B cell (primary cell): ENCODE data around the gene EYS. TPM values are rescaled to one million over a fixed set of nuclear protein-coding genes. Genes with fewer than 3 reads are reported as not detected.

ENCODE experiments used
- ATAC-seq: fragments of 200-7000 bp; cut with Tn5 transposase; one replicate; pipeline ENCODE4 v1.10.0; 2021; ENCODE audit warnings: low read depth, mild to moderate bottlenecking, moderate number of reproducible peaks, moderate library complexity
- CTCF ChIA-PET: fragments of 350-600 bp; sonication (Branson Sonifier 250); formaldehyde crosslinking; loops from one replicate; lab custom pipeline; 2021; ENCODE audit warnings: antibody characterized with exemption, inconsistent platforms; lab: Charles Lee
- POLR2A ChIA-PET: fragments of 350-600 bp; sonication (Branson Sonifier 250); formaldehyde crosslinking; loops from one replicate; lab custom pipeline; 2021; ENCODE audit warnings: antibody characterized with exemption; lab: Charles Lee
- DNase-seq: peaks from one replicate; pipeline ENCODE4 v3.0.0; 2013
- H2AFZ ChIP-seq: 2 replicates; pipeline ENCODE4 v1.6.1; 2012; ENCODE audit warnings: mild to moderate bottlenecking, low read depth, low read length; ENCODE audit not compliant: insufficient read depth, poor library complexity, severe bottlenecking
- H3K27ac ChIP-seq, 2 donors: 1 replicate in 1 of 2; 2 replicates in 1 of 2; pipeline ENCODE4 v1.5.1; 2012 to 2013; ENCODE audit warnings: low read length in 2 of 2, mild to moderate bottlenecking in 2 of 2, moderate library complexity in 1 of 2
- H3K27me3 ChIP-seq, 4 experiments: fragments of 200-600 bp in 1 of 4; sonication (generic) in 1 of 4; replicated peaks in 1 of 4; 1 replicate in 2 of 4; 2 replicates in 2 of 4; pipeline versions ENCODE4 v1.6.1 to v1.7.0; 2013 to 2016; ENCODE audit warnings: low read length in 3 of 4, mild to moderate bottlenecking in 2 of 4, mixed read lengths in 1 of 4, moderate library complexity in 1 of 4; ENCODE audit not compliant: insufficient read depth in 4 of 4, control insufficient read depth in 3 of 4; ENCODE audit errors: control extremely low read depth in 1 of 4
- H3K36me3 ChIP-seq, 2 experiments: replicated peaks in 1 of 2; 1 replicate in 1 of 2; 2 replicates in 1 of 2; pipeline versions ENCODE4 v1.6.1 to v1.7.1; 2013; ENCODE audit warnings: low read length in 1 of 2; ENCODE audit not compliant: insufficient read depth in 2 of 2, control insufficient read depth in 1 of 2; ENCODE audit errors: control extremely low read depth in 1 of 2, extremely low read depth in 1 of 2
- H3K4me1 ChIP-seq, 2 donors: fragments of 200-600 bp in 1 of 2; sonication (generic) in 1 of 2; 1 replicate in 1 of 2; 2 replicates in 1 of 2; pipeline versions ENCODE4 v1.5.1 to v1.6.1; 2013 to 2017; ENCODE audit warnings: low read length in 2 of 2; ENCODE audit not compliant: control insufficient read depth in 2 of 2, insufficient read depth in 2 of 2
- H3K4me2 ChIP-seq: replicated peaks from 2 replicates; pipeline ENCODE3; 2012; ENCODE audit warnings: mild to moderate bottlenecking, low read depth, low read length; ENCODE audit not compliant: poor library complexity, severe bottlenecking
- H3K4me3 ChIP-seq, 5 experiments: fragments of 200-600 bp in 1 of 5; sonication (generic) in 1 of 5; 1 replicate in 3 of 5; 2 replicates in 2 of 5; pipeline versions ENCODE4 v1.5.1 to v1.7.0; 2011 to 2016; ENCODE audit warnings: low read length in 4 of 5, mild to moderate bottlenecking in 4 of 5, low read depth in 2 of 5, control low read depth in 1 of 5, moderate library complexity in 1 of 5; ENCODE audit not compliant: insufficient read depth in 1 of 5; ENCODE audit errors: control extremely low read depth in 1 of 5, extremely low read depth in 1 of 5
- H3K79me2 ChIP-seq: fragments of 200-600 bp; sonication (generic); one replicate; pipeline ENCODE4 v1.6.0; 2016; ENCODE audit warnings: low read length; ENCODE audit not compliant: control insufficient read depth, insufficient read depth
- H3K9ac ChIP-seq: fragments of 200-600 bp; sonication (generic); 2 replicates; pipeline ENCODE4 v1.6.1; 2017; ENCODE audit warnings: mild to moderate bottlenecking, low read length, moderate library complexity
- H3K9me3 ChIP-seq, 3 donors: one replicate each; pipeline versions ENCODE4 v1.6.1 to v1.7.1; 2013; ENCODE audit warnings: low read length in 2 of 3; ENCODE audit not compliant: control insufficient read depth in 2 of 3, insufficient read depth in 1 of 3; ENCODE audit errors: control extremely low read depth in 1 of 3
- H4K20me1 ChIP-seq: 2 replicates; pipeline ENCODE4 v1.6.0; 2012; ENCODE audit warnings: mild to moderate bottlenecking, low read length; ENCODE audit not compliant: insufficient read depth, control insufficient read depth, poor library complexity, severe bottlenecking
- H3K27ac Mint-ChIP-seq: one replicate; pipeline ENCODE4 v1.8.0; 2021; ENCODE audit warnings: mixed read lengths
- H3K27me3 Mint-ChIP-seq: one replicate; pipeline ENCODE4 v1.8.0; 2021; ENCODE audit warnings: mixed read lengths
- H3K4me1 Mint-ChIP-seq: one replicate; pipeline ENCODE4 v1.8.0; 2021; ENCODE audit warnings: mixed read lengths
- H3K4me3 Mint-ChIP-seq: one replicate; pipeline ENCODE4 v1.8.0; 2021; ENCODE audit warnings: mixed read lengths
- H3K9me3 Mint-ChIP-seq: one replicate; pipeline ENCODE4 v1.8.0; 2022; ENCODE audit warnings: mixed read lengths; ENCODE audit not compliant: insufficient read depth
- CTCF ChIP-seq: fragments of 200-600 bp; IDR thresholded peaks from one replicate; pipeline ENCODE4 v1.8.0; 2022; ENCODE audit warnings: antibody characterized with exemption, mild to moderate bottlenecking
- EZH2 ChIP-seq: IDR thresholded peaks from 2 replicates; pipeline ENCODE4 v1.6.1; 2012; ENCODE audit warnings: borderline replicate concordance, low read depth, mild to moderate bottlenecking, moderate library complexity, low read length; ENCODE audit not compliant: insufficient read depth, poor library complexity, severe bottlenecking
- WGBS: methylation state at CpG from one replicate; pipeline ENCODE4 v1.1.5; 2013; ENCODE audit warnings: missing lambda C conversion rate; ENCODE audit not compliant: insufficient coverage; 5-methylcytosine and 5-hydroxymethylcytosine counted together
- intact Hi-C: fragments of 100-400 bp; cut with micrococcal nuclease; formaldehyde crosslinking; loops from one replicate; pipeline ENCODE4 v1.10.0; 2022
- polyA plus RNA-seq: library from polyadenylated mRNA; depleted of rRNA; stranded (reverse); fragments of >200 nt; gene quantifications from 2 replicates; pipeline ENCODE4 v1.2.3, GENCODE V29; 2012
- total RNA-seq, 2 donors: library from RNA; stranded (reverse); fragments of 120-200 nt in 1 of 2; gene quantifications; 1 replicate in 1 of 2; 2 replicates in 1 of 2; pipeline versions ENCODE4 v1.2.3 to v1.2.4, GENCODE V29; 2013 to 2022

Gene EYS
- total and polyA plus RNA-seq, 2 donors (not counting 1 experiment from before 2014, with no cell fraction given) = not detected

- Histone ChIP-seq H3K27me3 (no peaks in the 10 kb centered on the region), H3K27ac (no peak overlapping the region), H3K79me2 (no peaks in the 10 kb centered on the region), H3K36me3 (no peaks in the 10 kb centered on the region), H4K20me1 (no peaks in the 10 kb centered on the region), H3K4me2 (no peak overlapping the region), H3K9me3 (no peaks in the 10 kb centered on the region), H3K9ac (no peak overlapping the region), H3K4me3 (no peak overlapping the region), H2AFZ (no peak overlapping the region), H3K4me1 (no peaks in the 10 kb centered on the region)
- CTCF ChIA-PET = no interaction called here
- H3K4me1 Mint-ChIP-seq = no peaks in the 10 kb centered on the region
- H3K27ac Mint-ChIP-seq = no peak overlapping the region
- H3K27me3 Mint-ChIP-seq = no peaks in the 10 kb centered on the region
- ATAC-seq (no peak), DNase-seq (no peak)
- POLR2A ChIA-PET = no interaction called here
- TF ChIP-seq EZH2 (no peak), CTCF (no peak)
- intact Hi-C loops = no loop called here
- H3K4me3 Mint-ChIP-seq = no peak overlapping the region
- WGBS = no CpG with 5 or more reads among the region's 1 CpG
- no peaks in the 10 kb centered on the region for H3K9me3 Mint-ChIP-seq
Measured at GRCh38 chr6:64622944-64623343, 1084.1 kb downstream of the EYS start.

- TF ChIP-seq CTCF = no peak
- no peak for TF ChIP-seq EZH2
- POLR2A ChIA-PET = no interaction called here
- H2AFZ ChIP-seq = no peak overlapping the region
- H3K9me3 ChIP-seq = no peaks in the 10 kb centered on the region
- H3K4me1 ChIP-seq = no peaks in the 10 kb centered on the region
- no peaks in the 10 kb centered on the region for H4K20me1 ChIP-seq
- no CpG with 5 or more reads among the region's 1 CpG for WGBS
- no peak overlapping the region for H3K4me3 Mint-ChIP-seq
- H3K4me1 Mint-ChIP-seq = no peaks in the 10 kb centered on the region
- DNase-seq (no peak), ATAC-seq (no peak)
- H3K27me3 ChIP-seq = no peaks in the 10 kb centered on the region
- no peak overlapping the region for H3K9ac ChIP-seq
- H3K36me3 ChIP-seq = no peaks in the 10 kb centered on the region
- H3K27me3 Mint-ChIP-seq = no peaks in the 10 kb centered on the region
- H3K27ac ChIP-seq = no peak overlapping the region
- intact Hi-C loops = no loop called here
- H3K4me3 ChIP-seq = no peak overlapping the region
- no peaks in the 10 kb centered on the region for H3K79me2 ChIP-seq
- no peak overlapping the region for H3K27ac Mint-ChIP-seq
- no peak overlapping the region for H3K4me2 ChIP-seq
- H3K9me3 Mint-ChIP-seq = peaks cover 2% of the 10 kb centered on the region
- CTCF ChIA-PET = no interaction called here
Measured at GRCh38 chr6:64602993-64603392, 1104.0 kb downstream of the EYS start.
